ENCODE measurements around the gene PPT1. TPM values are rescaled to one million over a fixed set of nuclear protein-coding genes. Genes with fewer than 3 reads are reported as not detected.
A peak's percentile ranks its signal among the peaks of the same experiment; 100 is the strongest.

Gene PPT1
- total and polyA plus RNA-seq, 2 of the 13 experiments (the other 11 are each of a cell fraction or from before 2014, with no cell fraction given), result 129 TPM

DNA sequence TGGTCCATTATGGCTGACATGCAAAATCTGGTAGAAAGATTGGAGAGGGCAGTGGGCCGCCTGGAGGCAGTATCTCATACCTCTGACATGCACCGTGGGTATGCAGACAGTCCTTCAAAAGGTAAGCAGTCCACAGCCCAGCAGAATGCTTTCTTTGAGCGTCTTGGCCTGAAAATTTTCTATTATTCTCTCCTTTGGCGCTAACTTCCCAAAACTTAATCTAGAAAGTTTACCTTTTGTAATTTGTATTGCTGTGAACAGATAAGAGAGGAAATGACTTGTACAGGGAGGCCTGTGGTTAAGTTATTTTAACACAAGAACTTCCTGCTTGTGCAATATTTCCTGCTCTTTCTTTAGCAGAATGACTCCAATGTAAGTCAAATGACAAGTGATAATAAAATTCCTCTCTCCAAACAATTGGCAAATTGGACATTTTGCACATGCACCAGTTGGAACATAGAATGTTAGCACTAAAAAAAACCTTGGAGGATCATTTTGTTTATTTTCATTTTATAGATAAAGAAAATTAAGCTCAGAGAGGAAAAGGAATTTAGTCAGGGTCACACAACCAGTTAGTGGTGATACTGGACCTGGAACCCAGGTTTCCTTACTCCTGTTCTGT lies 37.6 kb downstream of the PPT1 start (continued):
- no peak for TF ChIP-seq NCOA1 (CRISPR knock-in tag; IDR thresholded peaks at IDR 0.05)
- TF ChIP-seq ZNF224 (CRISPR knock-in tag; IDR thresholded peaks at IDR 0.05), result no peak
- TF ChIP-seq RBM39 (IDR thresholded peaks at IDR 0.05; ENCODE audit: low read depth, low read length, poor library complexity, severe bottlenecking), result no peak
- TF ChIP-seq KLF9 (CRISPR knock-in tag; IDR thresholded peaks at IDR 0.05; ENCODE audit: low read depth), result no peak
- no peak for TF ChIP-seq THRA (CRISPR knock-in tag; IDR thresholded peaks at IDR 0.05; ENCODE audit: borderline replicate concordance)
- TF ChIP-seq JDP2 (CRISPR knock-in tag; IDR thresholded peaks at IDR 0.05; ENCODE audit: borderline replicate concordance), result no peak
- no peak for TF ChIP-seq ZNF446 (CRISPR knock-in tag; IDR thresholded peaks at IDR 0.05)
- TF ChIP-seq, protein P1, sequence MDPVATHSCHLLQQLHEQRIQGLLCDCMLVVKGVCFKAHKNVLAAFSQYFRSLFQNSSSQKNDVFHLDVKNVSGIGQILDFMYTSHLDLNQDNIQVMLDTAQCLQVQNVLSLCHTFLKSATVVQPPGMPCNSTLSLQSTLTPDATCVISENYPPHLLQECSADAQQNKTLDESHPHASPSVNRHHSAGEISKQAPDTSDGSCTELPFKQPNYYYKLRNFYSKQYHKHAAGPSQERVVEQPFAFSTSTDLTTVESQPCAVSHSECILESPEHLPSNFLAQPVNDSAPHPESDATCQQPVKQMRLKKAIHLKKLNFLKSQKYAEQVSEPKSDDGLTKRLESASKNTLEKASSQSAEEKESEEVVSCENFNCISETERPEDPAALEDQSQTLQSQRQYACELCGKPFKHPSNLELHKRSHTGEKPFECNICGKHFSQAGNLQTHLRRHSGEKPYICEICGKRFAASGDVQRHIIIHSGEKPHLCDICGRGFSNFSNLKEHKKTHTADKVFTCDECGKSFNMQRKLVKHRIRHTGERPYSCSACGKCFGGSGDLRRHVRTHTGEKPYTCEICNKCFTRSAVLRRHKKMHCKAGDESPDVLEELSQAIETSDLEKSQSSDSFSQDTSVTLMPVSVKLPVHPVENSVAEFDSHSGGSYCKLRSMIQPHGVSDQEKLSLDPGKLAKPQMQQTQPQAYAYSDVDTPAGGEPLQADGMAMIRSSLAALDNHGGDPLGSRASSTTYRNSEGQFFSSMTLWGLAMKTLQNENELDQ (CRISPR knock-in tag; IDR thresholded peaks at IDR 0.05; ENCODE audit: borderline replicate concordance), result no peak
- TF ChIP-seq ETV5 (CRISPR knock-in tag; IDR thresholded peaks at IDR 0.05; ENCODE audit: borderline replicate concordance), result peak; percentile 67; the same call in 1 of the 2 replicates
- TF ChIP-seq ZBTB3 (CRISPR knock-in tag; IDR thresholded peaks at IDR 0.05; ENCODE audit: borderline replicate concordance, low read depth), result no peak
- TF ChIP-seq NFE2L1 (CRISPR knock-in tag; IDR thresholded peaks at IDR 0.05; ENCODE audit: borderline replicate concordance), result no peak
- TF ChIP-seq SOX13 (IDR thresholded peaks at IDR 0.05), result no peak
- TF ChIP-seq SOX13 (CRISPR knock-in tag; conservative IDR thresholded peaks at IDR 0.05 in 1 of 2, IDR thresholded peaks at IDR 0.05 in 1 of 2), result peak in 1 of 2 experiments; percentile 34; a peak in 1 of 4 replicates
- TF ChIP-seq, protein P2, sequence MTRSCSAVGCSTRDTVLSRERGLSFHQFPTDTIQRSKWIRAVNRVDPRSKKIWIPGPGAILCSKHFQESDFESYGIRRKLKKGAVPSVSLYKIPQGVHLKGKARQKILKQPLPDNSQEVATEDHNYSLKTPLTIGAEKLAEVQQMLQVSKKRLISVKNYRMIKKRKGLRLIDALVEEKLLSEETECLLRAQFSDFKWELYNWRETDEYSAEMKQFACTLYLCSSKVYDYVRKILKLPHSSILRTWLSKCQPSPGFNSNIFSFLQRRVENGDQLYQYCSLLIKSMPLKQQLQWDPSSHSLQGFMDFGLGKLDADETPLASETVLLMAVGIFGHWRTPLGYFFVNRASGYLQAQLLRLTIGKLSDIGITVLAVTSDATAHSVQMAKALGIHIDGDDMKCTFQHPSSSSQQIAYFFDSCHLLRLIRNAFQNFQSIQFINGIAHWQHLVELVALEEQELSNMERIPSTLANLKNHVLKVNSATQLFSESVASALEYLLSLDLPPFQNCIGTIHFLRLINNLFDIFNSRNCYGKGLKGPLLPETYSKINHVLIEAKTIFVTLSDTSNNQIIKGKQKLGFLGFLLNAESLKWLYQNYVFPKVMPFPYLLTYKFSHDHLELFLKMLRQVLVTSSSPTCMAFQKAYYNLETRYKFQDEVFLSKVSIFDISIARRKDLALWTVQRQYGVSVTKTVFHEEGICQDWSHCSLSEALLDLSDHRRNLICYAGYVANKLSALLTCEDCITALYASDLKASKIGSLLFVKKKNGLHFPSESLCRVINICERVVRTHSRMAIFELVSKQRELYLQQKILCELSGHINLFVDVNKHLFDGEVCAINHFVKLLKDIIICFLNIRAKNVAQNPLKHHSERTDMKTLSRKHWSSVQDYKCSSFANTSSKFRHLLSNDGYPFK (CRISPR knock-in tag; IDR thresholded peaks at IDR 0.05; ENCODE audit: borderline replicate concordance), result no peak
- TF ChIP-seq ZGPAT (CRISPR knock-in tag; IDR thresholded peaks at IDR 0.05), result 0 out of 2 replicates have a peak, but pooled peaks have one; percentile 5
- TF ChIP-seq DPF2 (CRISPR knock-in tag; IDR thresholded peaks at IDR 0.05; ENCODE audit: borderline replicate concordance, low read depth), result no peak
- no peak for TF ChIP-seq SNAI1 (CRISPR knock-in tag; IDR thresholded peaks at IDR 0.05; ENCODE audit: borderline replicate concordance)
- no peak for TF ChIP-seq ZNF747 (CRISPR knock-in tag; IDR thresholded peaks at IDR 0.05; ENCODE audit: borderline replicate concordance)
- TF ChIP-seq PBX3 (CRISPR knock-in tag; IDR thresholded peaks at IDR 0.05; ENCODE audit: borderline replicate concordance), result no peak
- TF ChIP-seq ZEB1 (IDR thresholded peaks at IDR 0.05; ENCODE audit: insufficient replicate concordance, low read depth), result no peak
